NCI-H2196 (cell line): ENCODE measurements around the gene COX6A2.

Source experiments
- DNase-seq: peaks from one replicate; lab custom pipeline; 2025; ENCODE audit not compliant: unreplicated experiment; lab: John Stamatoyannopoulos, UW

The COX6A2 gene

DNA sequence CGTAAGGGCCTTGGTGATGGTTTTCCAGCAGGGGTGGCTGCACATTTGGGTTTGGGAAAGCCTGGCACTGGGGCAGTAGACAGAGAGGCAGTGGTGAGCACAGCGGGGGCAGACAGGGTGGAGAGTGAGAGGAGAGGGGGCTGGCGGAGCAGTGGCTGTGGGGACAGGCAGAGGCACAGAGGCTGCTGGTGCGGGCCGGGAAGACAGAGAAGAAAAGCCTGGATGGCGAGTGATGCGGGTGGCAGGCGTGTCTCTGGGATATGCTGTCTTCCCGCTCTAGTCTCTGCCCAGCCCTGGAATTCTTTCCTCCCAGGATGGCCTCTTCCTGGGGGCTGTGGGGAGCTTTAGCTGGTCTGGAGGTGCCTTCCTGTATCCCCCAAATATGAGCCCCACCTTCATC, 18.1 kb downstream of the COX6A2 start:
- no peak for DNase-seq

DNA sequence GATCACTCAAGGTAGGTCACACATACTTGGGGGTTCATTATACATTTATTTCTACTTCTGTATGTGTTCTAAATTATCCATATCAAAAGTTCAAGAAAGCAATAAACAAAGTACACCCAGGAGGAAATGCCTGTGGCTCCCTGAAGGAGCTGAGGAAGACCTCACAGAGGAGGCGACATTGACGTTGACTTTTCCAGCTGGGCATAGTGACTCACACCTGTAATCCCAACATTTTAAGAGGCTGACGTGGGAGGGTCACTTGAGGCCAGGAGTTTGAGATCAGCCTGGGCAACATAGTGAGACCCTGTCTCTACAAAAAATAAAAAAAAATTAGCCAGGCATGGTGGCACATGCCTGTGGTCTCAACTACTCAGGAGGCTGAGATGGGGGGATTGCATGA, 18.7 kb downstream of the COX6A2 start:
- no peak for DNase-seq

DNA sequence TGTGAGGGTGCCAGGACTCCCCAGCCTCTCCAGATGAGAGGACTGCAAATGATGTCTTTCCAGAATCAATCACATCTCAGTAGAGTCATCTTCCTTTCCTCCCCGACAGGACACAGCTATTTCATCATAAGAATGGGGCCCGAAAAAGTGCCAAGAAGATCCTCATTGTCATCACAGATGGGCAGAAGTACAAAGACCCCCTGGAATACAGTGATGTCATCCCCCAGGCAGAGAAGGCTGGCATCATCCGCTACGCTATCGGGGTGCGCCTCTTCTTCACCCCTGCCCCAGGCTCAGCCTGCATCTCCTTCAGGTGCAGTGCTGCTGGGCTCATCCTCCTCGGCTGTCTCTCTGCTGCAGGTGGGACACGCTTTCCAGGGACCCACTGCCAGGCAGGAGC, 20.8 kb downstream of the COX6A2 start:
- no peak for DNase-seq

DNA sequence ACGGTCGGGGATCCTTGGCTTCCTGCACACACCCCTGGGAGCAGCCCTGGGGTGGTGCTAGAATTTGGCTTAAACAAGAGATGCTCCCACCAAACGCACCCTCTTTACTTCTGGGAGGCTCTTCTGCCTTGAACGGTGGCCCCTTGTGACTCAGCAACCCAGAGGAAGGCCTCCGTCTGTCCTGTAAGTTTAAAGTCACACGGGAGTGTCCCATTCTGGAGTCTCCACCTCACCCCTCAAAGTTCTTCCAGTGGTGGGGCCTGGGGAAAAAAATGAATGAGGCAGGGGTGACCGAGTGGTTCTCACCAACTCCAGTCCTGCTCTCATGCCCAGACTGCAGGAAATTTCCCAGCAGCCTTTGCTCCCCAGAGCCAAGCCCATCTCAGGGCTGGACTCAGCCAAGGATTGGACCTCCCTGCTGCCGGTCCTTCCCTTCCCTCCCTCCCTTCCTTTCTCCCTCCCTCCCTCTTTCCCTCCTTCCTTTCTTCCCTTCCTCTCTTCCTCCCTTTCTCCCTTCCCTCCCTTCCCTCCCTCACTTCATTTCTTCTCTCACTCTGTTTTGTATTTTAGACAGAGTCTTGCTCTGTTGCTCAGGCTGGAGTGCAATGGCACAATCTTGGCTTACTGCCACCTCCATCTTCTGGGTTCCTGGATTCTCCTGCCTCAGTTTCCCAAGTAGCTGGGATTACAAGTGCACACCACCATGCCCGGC, 23.7 kb downstream of the COX6A2 start:
- no peak for DNase-seq

DNA sequence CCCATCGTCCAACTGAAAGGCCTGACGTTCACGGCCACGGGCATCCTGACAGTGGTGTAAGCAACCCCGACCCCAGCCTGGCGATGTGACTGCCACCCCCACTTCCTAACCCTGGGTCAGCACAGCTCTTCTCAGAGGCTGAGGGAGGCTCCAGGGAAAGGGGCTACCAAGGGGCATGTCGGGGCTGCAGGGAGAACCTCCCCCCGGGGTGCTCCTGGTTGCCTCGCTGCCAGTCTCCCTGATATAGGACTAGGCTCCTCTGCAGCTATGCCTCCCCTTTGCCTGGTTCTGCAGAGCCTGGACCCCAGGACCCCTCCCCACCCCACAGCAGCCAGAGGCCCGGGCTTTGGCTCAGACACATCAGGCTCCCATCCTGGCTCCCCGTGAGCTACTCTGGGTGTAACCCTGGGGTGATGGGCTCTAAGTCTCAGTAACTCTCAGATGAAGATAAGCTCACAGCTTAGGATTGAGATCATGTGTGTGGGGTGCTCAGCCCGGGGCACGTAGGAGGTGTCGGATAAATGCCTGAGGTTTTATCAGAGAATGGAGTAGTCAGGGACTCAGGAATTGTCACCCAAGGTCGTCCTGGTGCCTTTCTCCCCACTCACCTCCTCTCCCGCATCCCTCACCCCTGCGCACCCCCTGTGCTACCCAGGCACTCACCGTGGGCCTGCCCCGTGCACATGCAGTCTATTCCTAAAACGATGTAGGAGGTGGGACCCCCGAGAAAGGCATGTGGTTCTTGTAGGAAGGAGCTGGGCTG, 24.4 kb downstream of the COX6A2 start:
- no peak for DNase-seq

DNA sequence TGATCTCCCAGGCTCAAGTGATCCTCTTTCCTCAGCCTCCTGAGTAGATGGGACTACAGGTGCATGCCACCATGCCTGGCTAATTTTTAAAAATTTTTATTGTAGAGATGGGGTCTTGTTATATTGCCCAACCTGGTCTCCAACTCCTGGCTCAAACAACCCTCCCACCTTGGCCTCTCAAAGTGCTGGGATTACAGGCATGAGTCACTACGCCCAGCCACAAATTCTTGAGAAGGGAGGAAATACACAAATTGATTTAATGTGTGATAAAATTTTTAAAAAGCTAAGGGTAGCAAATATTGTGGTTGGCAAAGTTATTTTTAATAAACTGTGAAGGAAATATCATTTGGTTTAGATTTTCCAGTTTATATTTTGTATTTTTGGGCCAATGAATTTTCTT, 25.5 kb downstream of the COX6A2 start:
- DNase-seq = no peak

DNA sequence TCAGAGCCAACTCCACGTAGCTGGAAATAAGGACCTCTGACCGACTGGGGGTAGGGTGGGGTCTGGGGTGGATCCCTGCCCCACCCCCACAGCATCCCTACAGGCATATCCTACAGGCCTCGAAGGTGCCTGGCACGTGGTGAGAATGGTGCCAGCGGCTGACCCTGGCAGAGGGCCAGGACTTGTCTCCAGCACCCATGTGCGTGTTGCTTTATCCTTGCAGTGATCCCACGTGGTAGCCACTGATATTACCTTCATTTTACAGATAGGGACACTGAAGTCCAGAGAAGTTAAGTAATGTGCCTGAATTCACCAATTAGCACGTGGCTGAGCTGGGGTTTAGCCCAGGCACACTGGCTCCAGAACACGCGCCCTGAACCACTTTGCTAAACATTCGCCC, 26.7 kb downstream of the COX6A2 start:
- no peak for DNase-seq

DNA sequence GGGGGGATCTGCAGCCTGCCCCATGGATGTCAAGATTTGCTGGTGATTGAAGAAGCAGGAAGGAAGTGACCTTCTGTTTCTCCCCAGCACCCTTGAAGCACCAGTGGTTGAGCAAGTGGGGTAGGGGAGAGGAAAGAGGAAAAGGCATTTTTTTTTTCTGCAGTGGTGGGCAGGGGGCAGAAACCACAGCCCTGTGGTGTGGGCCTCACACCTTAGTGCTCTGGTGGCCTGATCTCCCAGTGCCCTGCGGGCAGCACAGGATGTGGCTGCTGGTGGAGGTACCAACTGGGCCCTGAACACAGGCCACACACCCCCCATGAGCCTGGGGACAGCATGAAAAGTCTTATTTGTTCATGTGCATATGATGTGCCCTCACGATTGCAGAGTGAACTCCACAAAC, 28.0 kb downstream of the COX6A2 start:
- DNase-seq = no peak

DNA sequence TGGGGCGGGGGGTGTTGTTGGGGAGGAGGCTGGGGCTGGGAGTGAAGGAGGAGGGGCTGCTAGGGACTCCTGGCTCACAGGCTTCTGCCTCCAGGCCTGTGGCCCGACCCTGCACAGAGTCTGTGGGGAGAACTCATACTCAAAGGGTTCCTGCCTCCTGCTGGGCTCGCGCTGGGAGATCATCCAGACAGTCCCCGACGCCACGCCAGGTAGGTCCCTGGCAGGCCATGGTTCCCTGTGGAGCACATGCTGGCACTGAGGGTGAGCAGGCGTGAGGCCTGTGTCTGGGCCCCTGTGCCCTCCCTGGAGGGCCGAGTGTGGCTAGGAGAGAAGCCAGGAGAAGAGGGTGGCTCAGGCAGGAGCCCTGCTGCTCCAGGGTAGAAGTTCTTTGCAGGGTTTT, 30.5 kb downstream of the COX6A2 start:
- DNase-seq = no peak

DNA sequence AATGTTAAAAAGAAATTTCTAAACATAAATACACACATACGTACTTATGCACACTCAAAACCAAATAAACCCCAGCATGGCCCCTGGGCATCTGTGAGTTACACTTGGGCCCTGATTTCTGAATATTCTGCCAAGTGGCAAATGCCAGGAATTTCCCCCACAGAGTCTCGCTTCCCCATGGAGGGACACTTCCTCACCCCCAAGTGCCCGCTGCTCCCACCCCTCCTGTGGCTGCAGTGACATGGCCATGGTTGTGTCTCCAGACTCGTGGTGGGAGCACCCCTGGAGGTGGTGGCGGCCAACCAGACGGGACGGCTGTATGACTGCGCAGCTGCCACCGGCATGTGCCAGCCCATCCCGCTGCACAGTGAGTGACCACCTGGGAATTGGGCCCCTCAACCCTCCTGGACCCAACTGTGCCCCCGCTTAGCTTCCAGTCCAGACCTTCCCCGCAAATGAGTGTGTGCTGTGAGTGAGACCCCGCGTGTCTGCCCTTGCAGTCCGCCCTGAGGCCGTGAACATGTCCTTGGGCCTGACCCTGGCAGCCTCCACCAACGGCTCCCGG, 31.0 kb downstream of the COX6A2 start:
- DNase-seq = no peak

DNA sequence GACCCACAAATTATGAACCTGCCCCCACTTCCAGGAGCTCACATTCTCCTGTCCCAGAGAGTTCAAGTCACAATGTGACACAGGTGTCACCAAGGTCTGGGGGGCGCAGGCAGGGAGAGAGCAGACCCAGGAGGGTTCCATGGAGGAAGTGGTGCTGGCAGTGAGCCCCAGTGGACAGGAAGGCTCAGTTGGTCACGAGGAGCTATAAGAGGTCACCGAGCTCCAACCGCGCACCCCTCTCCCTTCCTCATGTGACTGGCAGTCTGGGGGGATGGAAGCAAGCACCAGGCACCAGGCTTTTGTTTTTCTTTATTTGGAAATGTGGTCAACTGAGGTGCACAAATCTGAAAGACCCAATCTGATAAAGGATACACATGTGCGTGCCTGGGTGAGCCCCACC, 32.5 kb downstream of the COX6A2 start:
- DNase-seq = no peak

DNA sequence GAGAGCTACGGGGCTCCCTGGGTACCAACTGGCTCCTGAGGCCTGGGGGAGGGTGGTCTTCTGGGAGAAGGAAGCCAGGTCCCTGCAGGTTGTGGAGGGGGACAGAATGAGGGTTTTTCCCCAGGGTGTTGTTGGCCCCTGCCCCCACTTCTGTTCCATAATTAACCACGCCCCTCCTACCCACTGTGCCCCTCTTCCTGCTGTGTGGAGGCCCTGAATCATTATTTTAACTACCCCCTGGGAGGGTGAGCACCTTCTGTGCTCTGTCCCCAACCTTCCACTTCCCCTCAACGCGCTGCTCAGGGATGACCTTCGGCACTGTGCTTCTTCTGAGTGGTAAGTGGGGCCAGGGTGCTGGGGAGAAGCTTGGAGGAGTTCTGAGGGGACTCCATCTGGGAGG, 35.1 kb downstream of the COX6A2 start, which contains the start of gene ITGAD:
ITGAD (plus strand) TSS at position 280 of the 400 bp plus-strand sequence; CDS start at position 306, 26 bp downstream.
- DNase-seq = no peak

DNA sequence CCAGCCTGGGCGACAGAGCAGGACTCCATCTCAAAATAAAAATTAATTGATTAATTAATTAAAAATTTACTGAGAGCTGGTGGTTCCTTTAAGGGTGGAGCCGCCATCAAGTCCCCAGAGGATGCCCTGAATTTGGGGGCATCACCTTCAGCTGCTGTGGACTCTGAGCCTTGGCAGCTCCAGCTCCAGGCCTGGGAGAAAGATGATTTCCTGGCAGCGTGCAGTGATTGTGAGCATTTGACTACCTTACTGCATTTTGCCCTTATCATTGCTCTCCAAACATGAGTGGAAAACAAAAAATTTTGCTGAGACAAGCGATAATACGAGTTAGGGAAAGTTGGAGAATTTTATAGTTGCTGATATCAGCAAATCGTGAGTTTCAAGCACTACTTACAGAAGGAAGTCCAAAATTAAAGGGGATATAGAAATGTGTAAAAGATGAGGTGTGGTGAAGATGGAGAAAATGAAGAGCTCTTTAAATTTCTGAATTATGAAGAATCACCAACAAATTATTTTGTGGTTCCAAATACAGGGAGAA, 37.6 kb downstream of the COX6A2 start:
- no peak for DNase-seq

DNA sequence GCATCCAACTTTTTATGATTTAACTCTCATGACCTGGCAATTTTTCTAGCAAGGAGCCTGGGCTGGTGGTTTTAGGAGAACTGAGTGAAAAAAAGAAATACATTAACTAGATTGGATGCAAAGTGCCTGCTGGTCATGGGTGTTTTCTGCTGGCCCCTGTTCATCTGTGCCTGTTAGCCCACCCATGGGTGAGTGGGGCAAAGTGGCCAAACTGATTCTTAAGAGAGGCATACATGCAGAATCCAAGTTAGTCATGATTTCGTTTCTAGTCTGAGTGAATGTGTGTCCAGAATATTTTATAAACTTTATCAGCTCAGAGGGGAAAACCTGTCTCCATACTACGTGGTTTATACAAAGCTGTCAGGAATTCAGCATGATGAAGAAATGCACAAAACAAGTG, 39.6 kb downstream of the COX6A2 start:
- no peak for DNase-seq

DNA sequence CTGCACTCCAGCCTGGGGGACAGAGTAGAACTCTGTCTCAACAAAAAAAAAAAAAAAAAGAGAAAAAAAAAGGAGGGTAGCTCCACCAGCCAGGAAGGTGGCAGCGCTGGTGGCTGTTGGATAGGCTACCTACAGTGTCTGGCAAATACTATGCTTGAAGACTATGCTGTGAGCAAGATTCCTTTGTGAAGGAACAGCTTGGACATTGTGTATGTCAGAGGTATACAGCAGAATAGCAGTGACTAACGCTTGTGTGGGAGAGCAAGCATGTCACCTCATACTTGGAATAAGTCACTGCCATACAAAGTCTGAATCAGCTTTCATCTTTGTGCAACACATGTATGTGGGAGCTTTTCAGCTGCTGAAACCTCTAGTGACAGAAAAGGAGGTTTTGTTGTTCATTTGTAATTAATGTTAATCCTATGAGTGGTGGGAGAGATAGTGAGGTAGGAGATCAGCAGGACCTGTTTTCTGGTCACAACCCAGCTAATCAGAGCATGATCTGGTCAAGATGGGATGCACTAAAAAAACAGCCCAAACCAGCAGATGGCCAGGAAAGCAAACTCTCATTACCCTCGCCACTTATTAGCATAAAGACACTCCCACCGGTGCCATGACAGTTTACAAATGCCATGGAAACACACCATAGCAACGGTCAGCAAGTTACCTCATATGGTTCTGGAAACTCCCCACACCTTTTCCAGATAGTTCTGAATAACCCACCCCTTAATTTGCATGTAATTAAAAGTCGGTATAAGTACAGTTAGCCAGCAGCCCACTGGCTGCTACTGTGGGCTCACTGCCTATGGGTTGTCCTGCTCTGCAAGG, 41.8 kb downstream of the COX6A2 start:
- DNase-seq = peak; percentile 57

DNA sequence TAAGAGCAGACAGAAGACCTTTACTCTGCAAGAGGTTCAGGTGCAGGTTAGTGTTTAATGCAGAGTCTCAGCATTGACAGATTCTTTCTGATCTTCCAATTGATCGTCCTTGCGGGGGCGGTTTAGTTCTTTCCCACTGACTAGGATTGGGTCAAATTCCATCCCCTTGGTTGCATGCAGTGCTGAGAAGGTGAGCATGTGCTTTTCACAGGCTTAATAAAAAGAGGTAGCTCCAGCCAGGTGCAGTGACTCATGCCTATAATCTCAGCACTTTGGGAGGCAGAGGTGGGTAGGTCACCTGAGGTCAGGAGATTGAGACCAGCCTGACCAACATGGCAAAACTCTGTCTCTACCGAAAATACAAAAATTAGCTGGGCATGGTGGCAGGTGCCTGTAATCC, 42.5 kb downstream of the COX6A2 start:
- DNase-seq = no peak

DNA sequence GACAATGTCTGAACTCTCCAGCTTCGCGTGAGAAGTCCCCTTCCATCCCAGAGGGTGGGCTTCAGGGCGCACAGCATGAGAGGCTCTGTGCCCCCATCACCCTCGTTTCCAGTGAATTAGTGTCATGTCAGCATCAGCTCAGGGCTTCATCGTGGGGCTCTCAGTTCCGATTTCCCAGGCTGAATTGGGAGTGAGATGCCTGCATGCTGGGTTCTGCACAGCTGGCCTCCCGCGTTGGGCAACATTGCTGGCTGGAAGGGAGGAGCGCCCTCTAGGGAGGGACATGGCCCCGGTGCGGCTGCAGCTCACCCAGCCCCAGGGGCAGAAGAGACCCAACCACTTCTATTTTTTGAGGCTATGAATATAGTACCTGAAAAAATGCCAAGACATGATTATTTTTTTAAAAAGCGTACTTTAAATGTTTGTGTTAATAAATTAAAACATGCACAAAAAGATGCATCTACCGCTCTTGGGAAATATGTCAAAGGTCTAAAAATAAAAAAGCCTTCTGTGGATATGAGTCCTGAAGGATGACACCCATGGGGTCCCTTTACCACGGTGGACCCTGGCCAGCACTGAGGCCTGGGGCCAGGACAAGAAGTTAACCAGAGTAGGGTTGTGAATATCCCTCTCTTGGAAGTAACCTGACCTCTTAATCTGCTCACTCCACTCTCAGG, 45.5 kb downstream of the COX6A2 start:
- DNase-seq = peak; percentile 55

DNA sequence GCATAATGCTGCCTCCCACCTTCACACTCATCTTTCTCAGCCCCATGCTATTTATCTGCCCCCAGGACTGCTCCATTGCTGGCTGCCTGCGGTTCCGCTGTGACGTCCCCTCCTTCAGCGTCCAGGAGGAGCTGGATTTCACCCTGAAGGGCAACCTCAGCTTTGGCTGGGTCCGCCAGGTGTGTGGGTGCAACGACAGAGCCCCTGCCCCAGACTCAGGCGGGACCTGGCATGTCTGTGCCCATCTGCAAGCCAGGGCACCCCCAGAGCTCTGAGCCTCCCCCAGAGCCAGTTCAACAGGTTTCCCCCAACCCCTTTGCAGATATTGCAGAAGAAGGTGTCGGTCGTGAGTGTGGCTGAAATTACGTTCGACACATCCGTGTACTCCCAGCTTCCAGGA, 48.0 kb downstream of the COX6A2 start:
- DNase-seq = no peak
